HuH-7.5 (cell line): Measurements from ENCODE around the gene SIN3A.
"Not testable (repeated sequence)": the region's sequence is repeated elsewhere in the genome, so short reads cannot be mapped to it uniquely, and the experiment has no call there.

Experiments used
- DNase-seq: peaks from one replicate; pipeline ENCODE4 v3.0.0; 2011; ENCODE audit warnings: low spot score

Gene SIN3A

DNA sequence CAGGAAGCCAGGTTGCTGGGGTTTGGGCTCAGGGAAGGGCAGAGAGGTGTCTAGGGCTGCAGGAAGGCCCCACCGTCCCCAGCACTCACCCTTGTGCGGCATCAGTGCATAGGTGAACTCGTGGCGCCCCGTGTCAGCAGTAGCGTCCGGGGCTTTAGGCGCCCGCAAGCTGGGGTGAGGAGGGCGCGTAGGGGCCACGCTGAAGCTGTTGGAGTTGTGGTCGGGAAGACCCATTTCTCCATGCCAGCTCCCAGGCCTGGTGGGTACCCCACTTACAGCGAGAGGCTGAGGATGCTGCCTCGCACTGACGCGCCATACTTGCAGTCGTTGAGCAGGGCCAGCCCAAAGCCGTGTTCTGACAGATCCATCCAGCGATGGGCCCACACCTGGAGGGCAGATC, 95.0 kb downstream of the SIN3A start:
- DNase-seq: no peak

- no peak for DNase-seq
These were observed 95.5 kb downstream of the SIN3A start for GRCh38 chr15:75356006-75356405.

- no peak for DNase-seq
These were observed 96.1 kb downstream of the SIN3A start for GRCh38 chr15:75355369-75355768.

DNA sequence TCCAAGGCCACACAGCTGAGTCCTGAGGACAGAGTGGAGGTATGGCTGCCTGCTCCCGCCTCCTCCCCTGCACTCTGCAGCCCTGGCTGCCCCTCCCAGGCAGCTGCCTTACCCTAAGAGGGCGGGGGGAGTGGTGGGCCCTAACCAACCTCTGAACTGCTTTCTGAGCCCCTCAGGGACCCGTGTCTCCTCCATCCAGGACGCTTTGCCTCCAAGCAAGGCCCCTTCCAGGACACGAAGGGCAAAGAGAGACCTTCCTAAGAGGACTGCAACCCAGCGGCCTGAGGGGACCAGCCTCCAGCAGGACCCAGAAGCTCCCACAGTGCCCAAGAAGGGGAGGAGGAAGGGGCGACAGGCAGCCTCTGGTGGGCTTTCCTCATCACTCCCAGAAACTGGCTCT, 97.0 kb downstream of the SIN3A start:
- no peak for DNase-seq

- no peak for DNase-seq
These were observed 97.9 kb downstream of the SIN3A start for GRCh38 chr15:75353604-75354003.

DNA sequence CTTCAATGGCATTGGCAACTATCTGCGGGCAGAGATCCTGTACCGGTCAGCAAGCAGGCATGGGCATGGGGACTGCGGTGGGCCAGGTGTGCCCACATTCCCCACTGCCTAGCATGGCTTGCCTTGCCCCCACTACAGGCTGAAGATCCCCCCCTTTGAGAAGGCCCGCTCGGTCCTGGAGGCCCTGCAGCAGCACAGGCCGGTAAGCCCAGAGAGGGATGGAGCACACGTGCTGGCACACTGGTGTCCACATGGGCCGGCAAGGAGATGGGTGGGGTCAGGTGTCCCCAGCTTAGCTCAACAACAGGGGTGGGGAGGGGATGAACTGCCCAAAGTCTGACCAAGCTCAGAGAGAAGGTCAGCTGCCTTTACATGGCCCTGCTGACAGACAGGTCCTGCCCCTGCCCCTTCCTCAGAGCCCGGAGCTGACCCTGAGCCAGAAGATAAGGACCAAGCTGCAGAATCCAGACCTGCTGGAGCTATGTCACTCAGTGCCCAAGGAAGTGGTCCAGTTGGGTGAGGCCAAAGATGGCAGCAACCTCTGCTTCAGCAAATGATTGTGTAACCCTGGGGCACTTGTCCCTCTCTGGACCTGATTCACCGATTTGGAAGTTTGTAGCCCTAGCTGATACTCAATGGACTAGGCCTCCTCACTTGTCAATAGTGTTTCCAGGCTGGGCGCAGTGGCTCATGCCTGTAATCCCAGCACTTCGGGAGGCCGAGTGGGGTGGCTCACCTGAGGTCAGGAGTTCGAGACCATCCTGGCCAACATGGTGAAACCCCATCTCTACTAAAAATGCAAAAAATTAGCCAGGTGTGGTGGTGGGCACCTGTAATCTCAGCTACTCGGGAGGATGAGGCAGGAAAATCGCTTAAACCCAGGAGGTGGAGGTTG, 99.1 kb downstream of the SIN3A start:
- no peak for DNase-seq

DNA sequence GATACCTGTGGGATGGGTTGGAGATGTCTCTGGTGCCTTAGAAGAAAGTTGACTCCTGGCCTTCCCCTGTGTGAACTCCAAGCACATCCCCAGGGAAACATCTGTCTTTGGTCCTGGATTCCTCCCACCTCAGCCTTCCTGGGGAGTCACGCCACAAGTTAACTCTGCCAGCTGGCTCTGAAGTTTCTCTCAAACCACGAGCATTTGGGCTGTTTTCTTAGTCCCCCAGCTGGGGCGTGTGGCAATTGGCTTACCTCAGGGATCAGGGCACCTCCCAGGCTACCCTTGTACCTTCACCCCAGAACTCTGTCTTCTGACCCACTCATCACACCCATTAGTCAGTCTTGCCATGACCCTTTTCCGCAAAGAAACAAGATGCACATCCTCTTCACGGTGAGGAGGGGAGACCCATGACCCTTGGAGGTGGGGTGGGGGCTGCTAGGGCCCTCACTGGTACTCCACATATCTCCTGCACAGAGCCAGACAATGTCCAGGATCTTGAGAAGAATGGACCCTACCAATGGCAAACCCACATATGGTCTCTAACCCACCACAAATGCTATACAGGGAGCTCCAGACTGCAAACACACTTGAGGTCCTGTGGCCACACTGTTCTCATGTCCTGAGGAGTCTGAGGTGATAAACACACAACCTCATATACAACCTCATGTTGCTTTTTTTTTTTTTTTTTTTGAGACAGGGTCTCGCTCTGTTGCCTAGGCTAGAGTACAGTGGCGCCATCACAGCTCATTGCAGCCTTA, 100.7 kb downstream of the SIN3A start:
- DNase-seq: no peak

GRCh38 chr15:75349851-75350588, 101.5 kb downstream of the SIN3A start:
- DNase-seq: no peak

GRCh38 chr15:75349351-75349669, 102.2 kb downstream of the SIN3A start:
- not testable (repeated sequence) for DNase-seq

- no peak for DNase-seq
These were observed 102.7 kb downstream of the SIN3A start for GRCh38 chr15:75348562-75349350.

- DNase-seq: peak; percentile 60
These were observed 103.4 kb downstream of the SIN3A start for GRCh38 chr15:75348034-75348561.

GRCh38 chr15:75347222-75348033, 104.1 kb downstream of the SIN3A start:
- peak; percentile 80 for DNase-seq

DNA sequence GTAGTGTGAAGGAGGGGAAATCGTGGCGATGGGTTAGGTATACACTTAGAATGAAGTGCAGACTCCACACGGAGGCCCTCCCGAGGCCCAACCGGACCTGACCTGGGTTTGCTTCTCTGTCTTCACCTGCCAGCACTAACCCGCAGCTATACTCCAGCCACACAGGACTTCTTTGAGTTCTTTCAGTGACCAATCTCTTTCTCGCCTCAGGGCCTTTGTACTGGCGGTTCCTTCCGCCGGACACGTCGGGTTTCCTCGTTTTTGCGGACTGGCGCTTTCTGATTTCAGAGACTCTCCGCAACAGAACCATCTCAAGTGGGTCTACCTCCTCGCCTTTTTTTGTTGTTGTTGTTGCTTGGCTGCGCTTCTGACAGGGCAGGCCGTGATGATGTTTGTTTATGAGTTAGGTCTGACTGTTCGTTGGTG, 104.7 kb downstream of the SIN3A start, which contains the start of gene NEIL1:
TSS of gene NEIL1 (plus strand) at position 244 of the 426 bp plus-strand sequence. CDS start 1,867 bp downstream, outside the sequence.
- DNase-seq: no peak

GRCh38 chr15:75343953-75344352, 107.5 kb downstream of the SIN3A start:
- DNase-seq: not testable (repeated sequence)

DNA sequence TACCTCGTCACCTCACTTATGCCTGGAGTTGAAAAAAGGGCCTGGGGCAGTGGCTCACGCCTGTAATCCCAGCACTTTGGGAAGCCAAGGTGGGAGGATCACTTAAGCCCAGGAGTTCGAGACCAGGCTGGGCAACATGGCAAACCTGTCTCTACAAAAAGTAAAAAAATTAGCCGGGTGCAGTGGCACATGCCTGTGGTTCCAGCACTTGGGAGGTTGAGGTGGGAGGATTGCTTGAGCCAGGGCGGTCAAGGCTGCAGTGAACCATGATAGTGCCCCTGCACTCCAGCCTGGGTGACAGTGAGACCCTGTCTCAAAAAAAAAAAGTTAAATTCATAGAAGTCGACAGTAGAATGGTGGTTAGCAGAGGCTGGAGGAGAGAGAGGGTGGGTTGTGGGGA, 109.3 kb downstream of the SIN3A start:
- no peak for DNase-seq

DNA sequence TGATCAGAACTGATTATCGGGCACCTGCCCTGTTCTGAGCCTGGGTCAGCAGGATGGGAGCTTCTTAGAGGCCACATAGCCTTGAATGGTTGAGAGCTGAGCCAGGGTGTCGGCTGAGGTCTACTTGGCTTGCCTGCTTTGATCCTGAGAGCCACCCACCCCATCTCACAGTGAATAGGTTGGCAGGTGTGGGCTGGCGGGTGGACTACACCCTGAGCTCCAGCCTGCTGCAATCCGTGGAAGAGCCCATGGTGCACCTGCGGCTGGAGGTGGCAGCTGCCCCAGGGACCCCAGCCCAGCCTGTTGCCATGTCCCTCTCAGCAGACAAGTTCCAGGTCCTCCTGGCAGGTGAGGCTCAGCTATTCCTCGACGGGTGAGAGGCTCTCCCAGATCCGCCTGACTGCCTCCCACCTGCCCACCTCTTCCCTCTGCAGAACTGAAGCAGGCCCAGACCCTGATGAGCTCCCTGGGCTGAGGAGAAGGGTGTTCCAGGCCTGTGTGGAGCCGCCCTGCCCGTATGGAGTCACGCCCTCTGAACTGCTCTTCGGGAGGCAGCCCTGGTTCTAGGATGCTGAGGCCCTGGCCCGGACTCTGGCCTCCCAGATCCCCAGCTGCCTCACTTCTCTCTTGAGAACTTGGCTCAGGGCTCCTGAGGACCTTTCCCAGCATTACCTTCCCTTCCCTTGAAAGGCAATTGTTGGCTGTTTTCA, 111.8 kb downstream of the SIN3A start:
- no peak for DNase-seq

DNA sequence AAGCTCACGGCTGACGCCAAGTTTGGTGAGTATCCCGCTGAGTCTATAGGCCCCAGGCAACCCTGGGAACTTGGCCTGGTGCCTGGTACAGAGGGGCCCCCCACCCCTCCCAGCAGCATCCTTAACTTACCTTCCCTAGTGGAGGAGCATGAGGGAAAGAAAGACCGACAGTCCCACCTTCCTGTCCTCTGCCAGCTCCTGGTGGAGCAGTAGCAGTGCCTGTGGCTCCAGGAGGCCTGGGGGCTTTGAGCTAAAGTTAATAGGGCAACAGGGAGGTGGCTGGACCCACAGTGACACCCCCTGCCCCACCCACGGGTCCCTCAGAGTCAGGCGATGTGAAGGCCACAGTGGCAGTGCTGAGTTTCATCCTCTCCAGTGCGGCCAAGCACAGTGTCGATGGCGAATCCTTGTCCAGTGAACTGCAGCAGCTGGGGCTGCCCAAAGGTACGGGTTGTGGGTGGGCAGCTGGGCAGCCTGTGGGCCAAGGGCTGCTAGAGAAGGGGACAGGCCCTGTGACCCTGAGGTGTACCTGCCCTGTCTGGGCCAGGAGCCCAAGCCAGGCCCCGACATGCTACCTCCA, 112.7 kb downstream of the SIN3A start:
- no peak for DNase-seq

DNA sequence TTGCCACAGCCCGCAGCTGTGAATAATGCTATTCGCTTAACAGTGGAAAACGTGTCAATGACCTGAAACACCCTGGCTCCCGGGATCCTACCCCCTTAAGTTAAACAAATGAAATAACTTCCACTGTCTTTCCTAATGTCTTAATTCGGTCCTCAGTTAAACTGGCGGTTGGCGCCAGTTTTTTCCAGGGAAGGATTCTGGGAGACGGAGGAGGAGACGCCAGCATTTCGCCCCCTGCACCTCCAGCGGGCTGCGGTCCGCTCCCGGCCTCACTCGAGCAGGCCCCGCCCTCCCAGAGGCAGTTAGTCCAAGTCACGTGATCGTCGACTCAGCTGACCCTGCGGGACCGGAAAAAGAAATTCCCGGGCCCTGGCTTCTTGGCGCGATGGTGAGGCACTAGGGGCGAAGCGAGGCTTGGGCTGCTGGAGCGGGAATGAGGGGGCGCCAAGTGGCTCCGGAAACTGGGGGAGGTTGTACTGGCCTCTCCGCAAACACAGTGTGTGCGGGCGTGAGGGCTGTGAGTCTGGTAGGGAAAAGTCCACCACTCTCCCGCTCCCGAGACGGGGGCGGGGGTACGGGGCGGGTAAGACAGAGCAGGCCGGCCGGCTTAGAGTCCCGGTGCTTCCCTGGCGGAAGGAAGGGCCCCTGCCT, 115.7 kb downstream of the SIN3A start, which contains the start of gene COMMD4:
TSS of gene COMMD4 (plus strand) at position 359 of the 651 bp plus-strand sequence. CDS start at position 386, 27 bp downstream.
- peak; percentile 82 for DNase-seq

DNA sequence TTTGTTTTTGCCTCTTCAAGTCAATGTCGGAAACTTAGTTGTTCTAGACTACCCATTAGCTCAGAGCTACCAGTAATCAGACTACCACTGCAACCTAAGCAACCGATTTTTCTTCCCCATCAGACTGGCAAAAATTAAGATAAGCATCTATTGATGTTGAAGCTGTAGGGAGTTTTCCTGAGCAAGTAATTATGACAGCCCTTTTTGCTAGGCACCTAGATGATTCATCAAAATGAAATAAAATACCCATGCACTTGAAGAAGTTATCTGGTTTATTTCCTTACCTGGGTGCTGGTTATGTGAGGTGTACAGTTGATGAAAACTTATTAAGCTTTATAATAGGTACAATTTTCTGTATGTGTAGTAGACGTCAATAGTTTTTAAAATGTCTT, 116.2 kb downstream of the SIN3A start:
- no peak for DNase-seq
